ENCODE results near the gene PNLIPRP2.

PNLIPRP2 gene

DNA sequence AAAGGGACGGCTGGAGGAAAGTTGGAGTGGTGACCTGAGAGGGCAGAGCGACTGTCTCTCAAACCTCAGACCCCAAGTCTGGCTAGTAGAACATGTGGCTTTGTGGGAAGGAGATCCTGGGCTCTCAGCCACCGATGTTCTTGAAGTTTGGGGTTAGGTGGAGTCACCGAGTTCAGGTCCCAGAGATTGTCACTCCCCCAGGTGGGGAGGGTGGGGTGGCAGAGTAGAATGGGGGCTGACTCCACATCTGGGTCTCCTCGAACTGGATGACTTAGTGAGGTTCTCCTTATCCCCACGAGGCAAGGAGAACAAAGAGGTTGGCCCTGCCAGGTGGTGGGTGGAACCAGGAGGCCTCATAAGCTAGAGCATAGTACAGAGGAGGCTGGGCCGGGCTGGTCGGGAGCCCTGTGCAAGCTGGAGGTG, 14.7 kb upstream of the PNLIPRP2 start:
- no peak overlapping the region for H3K27ac ChIP-seq
- TF ChIP-seq ZFX (IDR thresholded peaks at IDR 0.05): no peak
- TF ChIP-seq, protein P1, sequence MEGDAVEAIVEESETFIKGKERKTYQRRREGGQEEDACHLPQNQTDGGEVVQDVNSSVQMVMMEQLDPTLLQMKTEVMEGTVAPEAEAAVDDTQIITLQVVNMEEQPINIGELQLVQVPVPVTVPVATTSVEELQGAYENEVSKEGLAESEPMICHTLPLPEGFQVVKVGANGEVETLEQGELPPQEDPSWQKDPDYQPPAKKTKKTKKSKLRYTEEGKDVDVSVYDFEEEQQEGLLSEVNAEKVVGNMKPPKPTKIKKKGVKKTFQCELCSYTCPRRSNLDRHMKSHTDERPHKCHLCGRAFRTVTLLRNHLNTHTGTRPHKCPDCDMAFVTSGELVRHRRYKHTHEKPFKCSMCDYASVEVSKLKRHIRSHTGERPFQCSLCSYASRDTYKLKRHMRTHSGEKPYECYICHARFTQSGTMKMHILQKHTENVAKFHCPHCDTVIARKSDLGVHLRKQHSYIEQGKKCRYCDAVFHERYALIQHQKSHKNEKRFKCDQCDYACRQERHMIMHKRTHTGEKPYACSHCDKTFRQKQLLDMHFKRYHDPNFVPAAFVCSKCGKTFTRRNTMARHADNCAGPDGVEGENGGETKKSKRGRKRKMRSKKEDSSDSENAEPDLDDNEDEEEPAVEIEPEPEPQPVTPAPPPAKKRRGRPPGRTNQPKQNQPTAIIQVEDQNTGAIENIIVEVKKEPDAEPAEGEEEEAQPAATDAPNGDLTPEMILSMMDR (conservative IDR thresholded peaks at IDR 0.05): no peak

DNA sequence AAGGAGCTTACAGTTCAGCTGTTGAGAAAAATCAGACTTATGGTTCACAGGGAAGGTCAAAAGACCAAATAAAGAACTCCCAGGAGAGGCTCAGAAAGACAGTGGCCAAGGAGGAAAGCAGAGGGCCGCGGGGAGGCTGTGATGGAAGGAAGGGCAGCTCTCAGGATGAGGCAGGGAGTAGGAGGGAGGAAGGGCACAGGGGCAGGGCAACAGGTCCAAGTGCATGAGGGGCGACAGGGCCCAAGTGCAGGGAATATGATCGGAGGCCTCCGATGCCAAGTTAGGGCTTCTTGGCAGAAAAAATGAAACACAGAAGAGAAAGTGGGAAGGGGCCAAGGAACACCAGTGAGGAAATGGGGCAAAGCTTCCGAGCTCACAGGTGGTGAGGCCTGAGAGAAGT, 13.4 kb upstream of the PNLIPRP2 start:
- no peak overlapping the region for H3K27ac ChIP-seq
- TF ChIP-seq, protein P1 (conservative IDR thresholded peaks at IDR 0.05): no peak
- TF ChIP-seq ZFX (IDR thresholded peaks at IDR 0.05): no peak

DNA sequence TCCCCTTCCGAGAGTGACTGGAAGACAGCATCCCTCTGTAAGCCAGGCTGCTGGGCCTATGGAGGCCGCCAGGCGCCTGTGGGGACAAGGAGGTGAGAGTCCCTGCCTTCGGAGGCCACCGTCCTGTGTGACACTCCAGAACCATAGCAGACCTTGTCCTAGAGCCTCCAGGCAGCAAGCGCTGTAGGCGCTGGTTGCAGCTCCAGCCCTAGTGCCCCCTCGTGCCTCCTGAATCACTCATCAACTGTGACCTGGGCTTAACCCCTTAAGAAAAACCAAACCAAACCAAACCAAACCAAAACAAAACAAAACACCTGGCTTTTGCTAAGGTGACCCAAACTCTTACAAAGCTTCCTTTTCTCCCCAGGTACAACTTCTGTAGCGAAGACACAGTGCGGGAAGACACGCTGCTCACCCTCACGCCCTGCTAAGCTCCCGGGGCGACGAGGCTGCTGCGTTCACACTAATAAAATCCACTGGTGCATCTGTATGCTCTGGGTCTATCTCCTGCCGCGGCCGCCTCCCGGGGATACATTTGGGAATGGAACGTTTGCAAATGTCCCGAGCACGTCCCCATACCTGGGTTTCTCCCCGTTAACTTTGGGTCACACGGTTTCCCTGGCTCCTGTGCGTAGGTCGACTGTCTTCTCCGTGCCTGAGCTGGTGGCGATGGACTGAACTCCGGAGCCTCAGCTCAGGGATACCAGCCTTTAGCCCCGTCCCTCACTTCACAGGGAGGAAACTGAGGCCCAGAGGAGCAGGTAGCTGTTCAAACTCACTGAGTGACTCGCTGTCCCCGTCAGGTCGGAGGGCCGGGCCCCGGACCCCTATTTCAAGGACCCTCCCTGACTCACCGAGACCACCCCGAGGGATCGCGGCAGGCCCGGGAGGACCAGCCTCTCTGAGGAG, 11.8 kb upstream of the PNLIPRP2 start:
- TF ChIP-seq, protein P1 (conservative IDR thresholded peaks at IDR 0.05): no peak
- TF ChIP-seq ZFX (IDR thresholded peaks at IDR 0.05): no peak
- no peak overlapping the region for H3K27ac ChIP-seq

DNA sequence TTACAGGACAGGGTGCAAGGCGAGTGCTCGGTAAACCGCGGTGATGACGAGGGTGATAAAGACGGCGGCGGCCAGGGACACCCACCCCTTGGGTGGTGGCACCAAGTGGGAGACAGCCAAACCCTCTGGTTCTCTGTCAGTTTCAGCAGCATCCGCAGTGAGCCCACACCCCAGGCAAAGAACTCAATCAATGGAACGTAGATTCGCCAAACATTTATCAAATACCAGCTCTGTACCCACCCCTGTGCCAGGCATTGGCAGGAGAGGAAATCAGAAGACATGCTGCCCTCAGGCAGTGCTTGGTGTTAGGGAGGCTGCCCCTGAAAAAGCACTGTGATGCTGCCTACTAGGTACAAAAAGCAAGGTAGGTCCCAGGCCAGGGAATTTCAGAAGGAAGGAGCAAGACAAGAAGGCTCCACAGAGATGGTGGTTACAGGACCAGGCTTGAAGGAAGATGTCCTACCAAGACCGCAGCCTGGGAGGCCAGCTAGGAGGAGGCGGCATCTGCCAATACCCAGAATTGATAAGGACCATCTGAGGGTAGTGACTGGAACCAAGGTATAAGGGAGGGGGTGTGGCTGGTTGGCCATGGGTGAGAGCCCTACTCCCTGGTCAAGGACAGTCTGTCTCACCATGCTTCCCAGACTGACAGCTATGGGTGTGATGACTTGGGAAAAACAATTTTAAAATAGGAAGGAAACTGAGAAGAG, 10.2 kb upstream of the PNLIPRP2 start:
- H3K27ac ChIP-seq: no peak overlapping the region
- TF ChIP-seq ZFX (IDR thresholded peaks at IDR 0.05): no peak
- TF ChIP-seq, protein P1 (conservative IDR thresholded peaks at IDR 0.05): no peak

DNA sequence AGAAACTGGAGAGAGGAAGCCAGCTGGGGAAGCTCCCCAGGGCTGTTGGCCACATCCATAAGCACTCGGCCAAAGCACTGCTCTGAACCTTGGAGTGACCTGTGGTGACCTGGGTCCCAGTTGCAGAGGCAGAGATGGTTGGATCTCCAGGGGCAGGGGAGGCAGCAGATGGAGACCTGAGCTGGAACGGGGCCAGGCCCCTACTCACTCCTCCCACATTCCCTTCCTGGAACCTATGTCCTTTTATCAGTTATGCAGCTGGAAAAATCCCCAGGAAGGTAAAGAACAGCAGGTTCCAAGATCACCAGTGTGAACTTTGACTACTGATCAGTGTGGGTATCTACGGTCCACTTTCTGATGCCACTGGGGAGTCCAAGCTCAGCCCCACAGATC, 9.6 kb upstream of the PNLIPRP2 start:
- H3K27ac ChIP-seq: no peak overlapping the region

DNA sequence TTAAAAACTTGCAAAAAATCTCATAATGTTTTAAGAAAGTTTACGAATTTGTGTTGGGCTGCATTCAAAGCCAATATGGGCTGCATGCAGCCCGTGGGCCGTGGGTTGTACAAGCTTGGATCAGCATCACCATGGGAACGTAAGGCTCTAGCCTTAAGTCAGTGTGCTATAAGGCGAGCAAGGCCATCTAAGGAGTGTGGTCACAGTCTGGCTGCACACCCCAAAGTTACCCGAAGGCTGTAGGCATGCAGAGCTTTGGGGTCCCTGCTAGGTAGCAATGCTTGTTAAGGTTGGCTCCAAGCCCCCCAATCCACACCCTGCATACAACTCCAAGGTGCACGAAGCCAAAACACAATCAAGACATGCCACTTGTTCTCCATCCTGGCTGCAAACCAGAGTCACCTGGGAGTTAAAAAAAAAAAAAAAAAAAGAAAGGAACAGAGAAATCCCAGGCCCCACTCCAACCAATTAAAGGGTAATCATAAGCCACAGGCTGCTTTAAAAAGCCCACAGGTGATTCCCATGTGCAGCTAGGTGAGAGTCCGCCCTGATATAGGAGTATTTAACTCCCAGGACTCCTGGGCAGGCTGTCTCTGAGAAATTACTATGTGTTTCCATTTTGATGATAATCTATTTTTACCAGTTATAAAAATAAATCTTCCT, 8.5 kb upstream of the PNLIPRP2 start:
- no peak for TF ChIP-seq ZFX (IDR thresholded peaks at IDR 0.05)
- TF ChIP-seq, protein P1 (conservative IDR thresholded peaks at IDR 0.05): no peak
- no peak overlapping the region for H3K27ac ChIP-seq

More for the DNA sequence above, 9.6 kb upstream of the PNLIPRP2 start:
- no peak for TF ChIP-seq ZFX (IDR thresholded peaks at IDR 0.05)
- TF ChIP-seq, protein P1 (conservative IDR thresholded peaks at IDR 0.05): no peak
